ENCODE data around the gene MTMR3.

MTMR3 gene

DNA sequence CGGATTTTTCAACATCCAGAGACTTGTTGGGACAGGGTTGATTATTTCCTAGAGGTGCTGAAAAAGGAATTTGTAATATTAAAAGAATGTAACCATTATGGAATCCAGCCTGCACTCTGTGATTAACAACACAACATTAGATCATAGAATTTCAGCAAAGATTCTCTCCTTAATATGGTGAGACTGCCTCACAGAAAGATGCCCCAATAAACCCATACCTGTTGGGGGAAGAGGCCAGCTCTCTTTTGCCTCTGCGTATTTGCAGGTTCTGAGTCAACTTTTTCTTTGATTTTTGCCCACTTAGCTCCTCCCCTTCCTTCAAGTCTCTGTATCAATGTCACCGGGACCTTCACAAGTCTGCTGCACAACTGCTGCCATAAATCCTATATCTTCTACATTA, 12.4 kb upstream of the MTMR3 start:
- Histone ChIP-seq H3K9ac (ENCODE audit: low read length) (no peak overlapping the region), H3K27ac (ENCODE audit: low read length) (no peak overlapping the region), H3K4me1 (ENCODE audit: low read length) (peaks cover 12% of the 10 kb centered on the region; the same call in 1 of the 2 replicates), H3K27me3 (replicated peaks; ENCODE audit: insufficient read depth, low read length) (no peaks in the 10 kb centered on the region), H3K4me3 (ENCODE audit: low read length) (no peak overlapping the region), H3F3A (ENCODE audit: insufficient read depth, low read length) (no peaks in the 10 kb centered on the region; the same call in 1 of the 2 replicates), H4K20me1 (ENCODE audit: insufficient read depth, low read length) (no peaks in the 10 kb centered on the region), H3K9me3 (replicated peaks; ENCODE audit: insufficient read depth, low read length) (no peaks in the 10 kb centered on the region), H3K79me2 (ENCODE audit: low read length) (no peaks in the 10 kb centered on the region), H3K36me3 (replicated peaks; ENCODE audit: insufficient read depth, low read length) (no peaks in the 10 kb centered on the region), H3K9me2 (replicated peaks; ENCODE audit: insufficient read depth, low read length) (no peaks in the 10 kb centered on the region), H2AFZ (ENCODE audit: low read length) (no peak overlapping the region), H3K4me2 (ENCODE audit: low read depth, low read length) (no peak overlapping the region)
- DNase-seq = no peak
- TF ChIP-seq, protein P1, sequence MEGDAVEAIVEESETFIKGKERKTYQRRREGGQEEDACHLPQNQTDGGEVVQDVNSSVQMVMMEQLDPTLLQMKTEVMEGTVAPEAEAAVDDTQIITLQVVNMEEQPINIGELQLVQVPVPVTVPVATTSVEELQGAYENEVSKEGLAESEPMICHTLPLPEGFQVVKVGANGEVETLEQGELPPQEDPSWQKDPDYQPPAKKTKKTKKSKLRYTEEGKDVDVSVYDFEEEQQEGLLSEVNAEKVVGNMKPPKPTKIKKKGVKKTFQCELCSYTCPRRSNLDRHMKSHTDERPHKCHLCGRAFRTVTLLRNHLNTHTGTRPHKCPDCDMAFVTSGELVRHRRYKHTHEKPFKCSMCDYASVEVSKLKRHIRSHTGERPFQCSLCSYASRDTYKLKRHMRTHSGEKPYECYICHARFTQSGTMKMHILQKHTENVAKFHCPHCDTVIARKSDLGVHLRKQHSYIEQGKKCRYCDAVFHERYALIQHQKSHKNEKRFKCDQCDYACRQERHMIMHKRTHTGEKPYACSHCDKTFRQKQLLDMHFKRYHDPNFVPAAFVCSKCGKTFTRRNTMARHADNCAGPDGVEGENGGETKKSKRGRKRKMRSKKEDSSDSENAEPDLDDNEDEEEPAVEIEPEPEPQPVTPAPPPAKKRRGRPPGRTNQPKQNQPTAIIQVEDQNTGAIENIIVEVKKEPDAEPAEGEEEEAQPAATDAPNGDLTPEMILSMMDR (IDR thresholded peaks at IDR 0.05; ENCODE audit: low read length) = no peak
- TF ChIP-seq EZH2 (optimal IDR thresholded peaks at IDR 0.05; ENCODE audit: low read depth, low read length) (no peak), EZH2phosphoT487 (IDR thresholded peaks at IDR 0.05; ENCODE audit: low read length) (no peak)

DNA sequence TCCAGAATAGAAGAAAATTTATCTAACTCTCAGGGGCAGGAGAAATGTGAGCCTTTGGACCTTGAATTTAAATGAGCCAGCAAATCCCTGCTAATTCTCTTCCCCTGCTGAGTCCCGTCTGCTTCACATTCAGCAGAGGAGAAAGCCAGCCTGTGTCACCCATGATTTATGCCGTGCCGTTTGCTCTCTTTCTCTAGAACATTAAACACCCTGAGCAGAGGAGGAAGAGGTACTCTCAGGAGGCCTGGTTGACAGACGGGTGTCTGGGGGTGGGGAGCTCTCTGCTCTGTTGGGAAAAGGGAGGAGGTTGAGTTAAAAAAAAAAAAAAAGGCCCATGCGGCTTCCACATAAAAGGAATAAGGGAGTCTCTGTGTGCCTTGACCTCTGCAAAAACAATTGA, 11.3 kb upstream of the MTMR3 start:
- H4K20me1 ChIP-seq (ENCODE audit: insufficient read depth, low read length) = no peaks in the 10 kb centered on the region
- no peaks in the 10 kb centered on the region for H3K9me2 ChIP-seq (replicated peaks; ENCODE audit: insufficient read depth, low read length)
- no peak for DNase-seq
- H3K9me3 ChIP-seq (replicated peaks; ENCODE audit: insufficient read depth, low read length) = no peaks in the 10 kb centered on the region
- no peaks in the 10 kb centered on the region for H3K79me2 ChIP-seq (ENCODE audit: low read length)
- no peak overlapping the region for H3K4me2 ChIP-seq (ENCODE audit: low read depth, low read length)
- no peak overlapping the region for H3K9ac ChIP-seq (ENCODE audit: low read length)
- H3K36me3 ChIP-seq (replicated peaks; ENCODE audit: insufficient read depth, low read length) = no peaks in the 10 kb centered on the region
- no peak overlapping the region for H3K4me3 ChIP-seq (ENCODE audit: low read length)
- H3K27ac ChIP-seq (ENCODE audit: low read length) = no peak overlapping the region
- no peaks in the 10 kb centered on the region for H3K27me3 ChIP-seq (replicated peaks; ENCODE audit: insufficient read depth, low read length)
- TF ChIP-seq EZH2 (optimal IDR thresholded peaks at IDR 0.05; ENCODE audit: low read depth, low read length) = no peak
- no peak for TF ChIP-seq EZH2phosphoT487 (IDR thresholded peaks at IDR 0.05; ENCODE audit: low read length)
- TF ChIP-seq, protein P1 (IDR thresholded peaks at IDR 0.05; ENCODE audit: low read length) = no peak
- H3K4me1 ChIP-seq (ENCODE audit: low read length) = peaks cover 12% of the 10 kb centered on the region; the same call in 1 of the 2 replicates
- H2AFZ ChIP-seq (ENCODE audit: low read length) = no peak overlapping the region
- no peaks in the 10 kb centered on the region; the same call in 1 of the 2 replicates for H3F3A ChIP-seq (ENCODE audit: insufficient read depth, low read length)

DNA sequence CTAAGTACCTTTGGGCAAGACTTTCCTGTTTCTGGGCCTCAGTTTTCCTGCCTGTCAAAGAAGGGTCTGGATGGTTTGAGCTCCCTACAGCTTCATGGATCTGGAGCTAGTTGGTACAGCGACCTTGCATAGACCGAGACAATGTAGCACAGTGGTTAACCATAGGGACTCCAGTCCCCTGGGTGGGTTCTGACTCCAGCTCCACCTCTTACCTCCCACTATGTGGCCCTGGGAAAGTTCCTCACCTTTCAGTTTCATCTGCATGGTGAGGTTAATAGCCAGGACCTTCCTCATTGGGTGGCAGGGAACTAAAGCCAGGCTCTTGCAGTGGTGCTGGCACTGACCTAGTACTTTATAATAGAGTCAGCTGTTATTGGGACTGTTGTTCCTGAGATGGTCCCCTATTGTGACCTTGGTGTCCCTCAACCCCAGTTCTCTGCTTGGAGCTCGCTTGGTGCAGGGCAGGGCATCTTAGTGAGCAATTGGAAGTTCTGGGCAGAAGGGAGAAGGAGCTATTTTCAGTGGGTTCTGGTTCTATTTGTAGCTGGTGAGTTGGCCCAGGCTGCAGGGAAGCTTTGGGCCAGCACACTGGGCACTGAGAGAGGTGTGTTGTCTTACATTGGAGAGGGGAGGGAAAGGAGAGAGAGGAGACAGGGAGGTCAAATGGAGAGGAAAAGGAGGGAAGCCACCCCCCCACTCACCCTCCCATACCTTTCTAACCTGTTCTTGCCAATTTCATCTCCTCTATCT, 10.7 kb upstream of the MTMR3 start:
- peak; percentile 31 for DNase-seq
- peaks cover 12% of the 10 kb centered on the region; the same call in 1 of the 2 replicates for H3K4me1 ChIP-seq (ENCODE audit: low read length)
- H3K4me3 ChIP-seq (ENCODE audit: low read length) = no peak overlapping the region
- TF ChIP-seq, protein P1 (IDR thresholded peaks at IDR 0.05; ENCODE audit: low read length) = no peak
- no peak for TF ChIP-seq EZH2 (optimal IDR thresholded peaks at IDR 0.05; ENCODE audit: low read depth, low read length)
- TF ChIP-seq EZH2phosphoT487 (IDR thresholded peaks at IDR 0.05; ENCODE audit: low read length) = no peak
- no peak overlapping the region for H2AFZ ChIP-seq (ENCODE audit: low read length)
- no peak overlapping the region for H3K27ac ChIP-seq (ENCODE audit: low read length)
- no peaks in the 10 kb centered on the region for H3K27me3 ChIP-seq (replicated peaks; ENCODE audit: insufficient read depth, low read length)
- H3K79me2 ChIP-seq (ENCODE audit: low read length) = no peaks in the 10 kb centered on the region
- H3F3A ChIP-seq (ENCODE audit: insufficient read depth, low read length) = no peaks in the 10 kb centered on the region; the same call in 1 of the 2 replicates
- H3K9me2 ChIP-seq (replicated peaks; ENCODE audit: insufficient read depth, low read length) = no peaks in the 10 kb centered on the region
- H3K9me3 ChIP-seq (replicated peaks; ENCODE audit: insufficient read depth, low read length) = no peaks in the 10 kb centered on the region
- no peak overlapping the region for H3K9ac ChIP-seq (ENCODE audit: low read length)
- no peaks in the 10 kb centered on the region for H3K36me3 ChIP-seq (replicated peaks; ENCODE audit: insufficient read depth, low read length)
- H3K4me2 ChIP-seq (ENCODE audit: low read depth, low read length) = no peak overlapping the region
- no peaks in the 10 kb centered on the region for H4K20me1 ChIP-seq (ENCODE audit: insufficient read depth, low read length)

Data from MM.1S (cell line).